GM19467 (cell line): Measurements from ENCODE around the gene WDR72.

Experiments used
- ATAC-seq: cut with Tn5 transposase; IDR thresholded peaks from one replicate; pipeline ENCODE4 v1.9.1; 2021; ENCODE audit warnings: mild to moderate bottlenecking, moderate library complexity; ENCODE audit not compliant: unreplicated experiment

WDR72 gene

DNA sequence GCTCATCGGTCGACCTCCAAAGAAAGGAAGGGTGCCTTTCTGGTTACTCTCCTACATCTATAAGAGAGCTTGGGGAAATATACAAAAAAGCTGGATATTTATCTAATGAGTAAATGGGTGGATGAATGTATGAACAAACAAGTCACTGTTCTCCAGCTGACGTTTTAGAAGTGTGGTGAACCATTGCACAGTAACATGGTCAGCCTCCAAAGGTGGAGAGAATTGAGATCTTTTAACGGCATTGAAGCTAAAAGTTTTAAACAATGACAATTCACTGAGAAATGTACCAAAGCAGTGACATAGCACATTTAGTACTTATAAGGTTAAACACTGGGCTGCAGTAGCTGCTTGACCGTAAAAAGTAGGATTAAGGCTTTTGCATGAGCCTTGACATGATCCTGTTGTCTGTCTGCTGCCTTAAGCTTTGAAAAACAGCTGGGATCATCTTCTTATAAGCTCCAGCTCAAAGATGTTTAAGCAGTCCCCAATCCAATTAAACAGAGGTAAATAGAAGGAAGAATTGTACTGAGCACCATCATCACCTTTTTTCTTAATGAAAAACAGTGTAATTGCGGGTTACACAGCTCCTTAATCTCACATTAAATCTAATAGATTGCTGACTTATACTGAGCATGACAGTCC, 222.9 kb downstream of the WDR72 start:
- no peak for ATAC-seq

DNA sequence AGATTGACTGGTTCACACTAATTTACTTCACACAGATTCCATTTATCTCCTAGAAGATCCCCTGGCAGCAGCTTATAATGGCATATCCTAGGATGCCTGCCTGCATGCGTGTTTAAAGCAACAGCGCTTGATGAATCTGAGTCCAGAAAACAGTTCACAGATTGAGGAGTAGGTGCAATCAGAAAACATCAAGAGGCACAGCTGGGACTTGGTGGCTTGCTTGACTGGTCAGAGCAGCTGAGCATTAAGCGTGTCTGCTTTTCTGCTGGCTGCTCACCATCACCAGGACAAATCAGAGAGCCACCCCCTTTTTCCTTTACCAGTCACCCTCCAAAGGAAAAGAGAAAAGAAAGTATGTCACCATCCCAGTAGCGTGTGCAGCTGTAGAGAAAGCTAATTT, 223.6 kb downstream of the WDR72 start:
- no peak for ATAC-seq

GRCh38 chr15:53534105-53534839, 225.2 kb downstream of the WDR72 start:
- ATAC-seq, result no peak

- ATAC-seq, result no peak
These were observed 228.7 kb downstream of the WDR72 start for GRCh38 chr15:53530761-53531160.

GRCh38 chr15:53527996-53528395, 231.5 kb downstream of the WDR72 start:
- no peak for ATAC-seq

DNA sequence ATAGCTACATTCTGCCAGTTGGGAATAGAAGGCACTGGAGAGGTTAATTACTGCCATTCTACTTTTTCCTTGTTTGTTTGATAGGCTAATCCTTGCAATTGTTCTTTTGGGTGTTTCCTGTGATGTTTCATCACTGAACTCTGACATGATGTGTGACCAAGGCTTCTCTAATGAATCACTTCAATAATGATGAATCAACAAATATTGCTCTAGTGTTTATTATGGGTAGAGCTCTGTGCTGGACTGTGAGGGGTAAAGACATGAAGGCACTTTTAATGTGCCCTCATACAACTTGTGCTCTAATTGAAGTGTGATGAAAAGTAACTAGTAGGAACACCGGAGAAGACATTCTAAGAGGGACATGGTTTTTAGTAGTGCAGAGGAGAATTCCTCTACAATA, 233.6 kb downstream of the WDR72 start:
- no peak for ATAC-seq

DNA sequence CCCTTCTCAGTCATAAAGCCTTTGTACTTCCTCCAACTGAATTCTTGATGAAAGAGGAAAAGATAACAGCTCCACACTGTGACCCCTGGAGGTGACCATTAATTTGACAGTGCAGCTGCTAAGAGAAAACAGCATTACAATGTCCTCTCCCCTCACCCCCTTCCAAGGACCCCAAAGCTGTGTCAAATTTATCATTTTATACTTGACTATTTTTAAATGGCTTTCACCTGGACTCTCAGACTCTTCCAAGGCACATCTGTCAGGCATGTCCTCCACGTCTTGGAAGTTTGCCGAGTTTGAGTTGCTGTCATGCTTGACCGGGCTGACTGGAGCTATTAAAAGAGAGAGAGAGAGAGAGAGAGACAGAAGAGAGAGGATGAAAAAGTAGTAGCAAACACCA, 236.5 kb downstream of the WDR72 start:
- no peak for ATAC-seq

DNA sequence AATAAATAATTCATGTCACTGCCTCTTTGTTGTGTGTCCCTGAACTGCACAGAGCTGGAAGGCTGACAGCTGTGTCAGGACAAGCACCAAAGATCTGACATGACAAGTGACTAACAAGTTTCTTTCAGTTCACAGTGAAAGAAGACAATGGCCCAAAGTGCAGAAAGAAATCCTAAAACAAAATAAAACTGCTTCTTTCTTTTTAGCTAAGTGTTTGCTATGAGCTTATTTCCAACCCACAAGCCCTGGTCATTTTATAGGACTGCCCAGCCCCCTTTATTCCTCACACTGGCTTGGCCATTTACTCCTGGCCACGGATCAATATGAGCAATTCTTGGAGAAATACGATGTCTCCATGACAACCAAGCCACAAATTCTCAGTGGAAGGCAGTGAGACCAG, 238.5 kb downstream of the WDR72 start:
- ATAC-seq, result no peak

GRCh38 chr15:53513431-53513830, 246.0 kb downstream of the WDR72 start:
- no peak for ATAC-seq

- ATAC-seq, result no peak
These were observed 247.4 kb downstream of the WDR72 start for GRCh38 chr15:53512029-53512428.

DNA sequence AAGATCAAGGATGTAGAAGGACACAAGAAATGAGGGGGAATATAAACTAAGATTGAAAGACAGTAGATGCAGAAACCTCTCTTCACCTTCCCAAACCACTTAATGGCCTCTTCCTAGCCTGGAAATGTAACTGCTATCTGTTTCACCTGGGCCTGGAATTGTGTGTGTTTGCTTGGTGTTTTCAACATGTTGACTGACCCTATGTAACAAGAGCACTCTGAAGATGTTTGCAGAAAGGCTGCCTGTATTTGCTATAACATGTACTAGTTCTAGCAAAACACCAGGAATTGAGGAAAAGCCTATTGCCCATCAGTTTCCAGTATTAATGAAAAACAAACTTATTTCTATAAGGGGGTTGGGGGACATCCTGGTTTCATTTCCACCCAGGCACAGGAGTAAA, 248.3 kb downstream of the WDR72 start:
- ATAC-seq, result no peak

DNA sequence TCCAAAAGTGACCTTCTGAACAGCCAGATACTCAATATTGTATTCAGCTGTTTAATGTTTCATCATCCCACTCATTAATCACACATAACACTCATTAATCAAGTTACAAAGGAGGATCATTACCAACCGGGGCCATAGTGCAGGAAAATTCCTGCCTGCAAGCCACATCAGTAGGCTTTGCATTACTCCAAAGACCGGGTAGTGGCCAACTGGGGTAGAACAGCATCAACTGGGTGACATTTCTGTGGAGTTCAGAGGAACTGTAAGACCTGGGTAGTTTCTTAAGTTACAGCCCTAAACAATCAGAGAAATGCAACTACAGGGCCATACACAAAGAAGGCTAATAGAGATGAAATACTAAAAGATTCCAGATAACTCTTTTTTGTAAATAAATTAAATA, 253.1 kb downstream of the WDR72 start:
- ATAC-seq, result no peak

- ATAC-seq, result no peak
These were observed 260.5 kb downstream of the WDR72 start for GRCh38 chr15:53498996-53499395.

DNA sequence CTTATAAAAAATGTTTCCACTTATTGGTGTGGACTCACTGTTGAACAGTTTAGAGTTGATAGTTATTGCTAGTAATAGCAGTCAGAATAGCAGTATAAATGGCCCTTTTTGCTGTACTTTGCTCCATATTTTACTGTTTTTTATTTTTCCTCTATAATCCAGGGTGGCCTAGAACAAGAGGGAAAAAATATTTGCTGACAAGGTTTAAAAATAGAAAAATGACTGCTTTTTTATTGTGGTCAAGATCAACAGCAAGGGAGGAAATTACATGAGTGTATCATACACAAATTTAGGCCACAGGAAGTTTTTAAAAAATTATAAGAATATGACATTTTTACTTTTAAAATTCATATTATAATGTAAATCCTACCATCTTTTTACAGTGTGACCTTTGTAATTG, 269.1 kb downstream of the WDR72 start:
- no peak for ATAC-seq

DNA sequence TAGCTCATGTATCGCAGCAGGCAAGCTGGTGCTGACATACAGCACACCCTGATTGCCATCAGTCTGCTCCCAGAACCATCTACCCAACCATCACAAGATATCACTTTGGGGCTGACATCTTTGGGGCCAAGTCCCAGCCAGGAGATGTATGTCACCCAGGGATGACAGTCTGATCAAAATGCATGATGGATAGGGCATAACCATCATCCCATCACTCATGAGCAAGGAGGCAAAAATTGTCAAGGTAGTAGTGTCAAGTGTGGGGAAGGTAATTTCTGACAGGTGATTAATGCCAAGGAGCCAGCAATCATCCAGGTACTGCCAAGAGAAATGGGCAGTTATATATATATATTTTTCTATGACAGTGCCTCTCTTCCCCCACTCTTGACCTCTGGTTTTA, 277.4 kb downstream of the WDR72 start:
- no peak for ATAC-seq

DNA sequence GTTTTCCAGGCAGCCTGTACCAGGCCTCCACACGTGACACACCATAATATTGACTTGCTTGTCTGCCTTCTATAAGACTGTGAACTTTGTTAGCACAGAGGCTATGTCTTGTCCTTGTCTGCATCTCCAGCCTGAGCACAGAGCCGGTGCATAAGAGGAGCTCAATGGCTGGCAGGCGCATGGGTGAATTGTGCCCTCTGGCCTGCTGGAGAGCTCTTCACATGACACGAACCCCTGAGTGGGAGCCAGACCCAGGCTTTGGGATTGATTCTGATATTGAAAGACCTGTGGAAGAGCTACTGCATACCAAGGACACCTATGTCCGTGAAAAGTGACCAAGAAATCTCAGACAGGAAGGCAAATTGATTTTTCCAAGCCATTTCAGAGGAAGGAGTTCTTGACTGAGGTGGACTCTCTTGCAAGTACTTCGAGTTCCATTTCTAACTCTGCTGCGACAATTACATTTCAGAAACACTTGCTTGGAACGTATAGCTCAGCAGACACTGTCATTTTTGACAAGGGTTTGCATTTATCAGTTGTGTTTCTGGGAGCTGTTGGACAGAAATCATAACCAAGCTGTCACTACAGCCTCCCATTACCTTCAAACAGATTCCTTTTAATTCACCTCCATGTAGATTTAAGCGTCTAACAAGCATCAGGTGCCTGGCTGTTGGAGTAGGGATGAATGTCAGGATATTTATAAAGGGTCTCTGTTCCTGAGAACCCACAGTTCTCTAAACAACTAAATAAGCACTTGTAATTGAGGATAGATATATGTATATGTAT, 281.3 kb downstream of the WDR72 start:
- ATAC-seq, result no peak

- no peak for ATAC-seq
These were observed 285.6 kb downstream of the WDR72 start for GRCh38 chr15:53473886-53474285.

DNA sequence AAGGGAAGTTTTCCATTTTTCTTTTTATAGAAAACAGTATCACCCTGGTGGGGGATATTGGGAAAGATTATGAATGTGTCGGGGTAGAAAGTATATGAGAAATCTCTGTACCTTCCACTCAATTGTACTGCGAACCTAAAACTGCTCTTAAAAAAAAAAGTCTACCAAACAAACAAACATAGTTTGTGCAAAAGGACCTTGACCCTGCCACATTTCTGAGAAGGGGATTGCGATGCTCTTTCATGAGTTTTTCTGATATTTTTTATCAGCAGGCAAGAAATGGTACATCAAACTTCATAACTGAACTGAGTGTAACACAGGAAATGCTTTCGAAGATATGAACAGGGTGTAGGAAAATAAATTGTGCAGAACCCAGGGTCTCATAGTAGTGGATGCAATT, 286.0 kb downstream of the WDR72 start:
- ATAC-seq, result no peak

DNA sequence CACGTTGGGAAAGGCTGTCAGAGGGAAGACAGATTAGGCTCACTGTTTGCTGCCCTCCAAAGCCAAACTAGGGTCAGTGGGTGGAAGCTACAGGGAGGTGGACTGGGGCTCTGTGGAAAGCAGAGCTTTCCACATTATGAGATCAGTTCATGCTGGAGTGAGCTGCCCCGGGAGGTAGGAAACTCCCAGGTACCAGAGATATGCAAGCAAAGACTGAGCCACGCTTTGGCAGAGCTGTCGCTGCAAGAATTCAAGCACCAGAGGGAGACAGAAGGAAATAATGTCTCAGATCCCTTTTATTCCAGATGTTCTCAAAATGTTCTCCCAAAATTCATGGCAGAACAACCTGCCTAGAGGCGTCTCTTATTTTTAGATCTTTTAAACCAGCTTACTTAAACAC, 286.6 kb downstream of the WDR72 start:
- ATAC-seq, result no peak

DNA sequence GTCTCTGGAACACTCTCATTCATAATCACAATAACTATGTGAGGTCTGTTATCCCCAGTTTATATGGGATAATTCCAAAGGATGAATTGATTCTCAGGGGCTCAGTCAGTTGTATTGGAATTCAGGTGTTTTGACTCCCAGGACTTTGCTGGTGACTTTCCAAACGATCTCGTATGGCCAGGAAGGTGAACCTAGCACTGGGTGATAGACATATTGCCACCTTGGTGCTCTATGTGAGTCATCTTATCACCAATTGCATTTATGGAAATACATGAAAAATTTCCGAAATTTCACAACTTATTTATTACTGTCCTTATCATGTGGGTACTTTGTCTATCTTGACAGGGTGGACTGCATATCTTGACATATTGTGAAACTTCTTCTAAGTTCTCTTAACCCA, 287.3 kb downstream of the WDR72 start:
- no peak for ATAC-seq

GRCh38 chr15:53470743-53471142, 288.7 kb downstream of the WDR72 start:
- ATAC-seq, result no peak

GRCh38 chr15:53469422-53469821, 290.0 kb downstream of the WDR72 start:
- no peak for ATAC-seq
